Liver (tissue), 3 donors: ENCODE measurements around the gene MIF4GD.

ENCODE experiments used
- JUND ChIP-seq, 2 donors: IDR thresholded peaks; 2 replicates each; pipeline ENCODE4 v1.6.1; 2016; ENCODE audit warnings: antibody characterized with exemption in 2 of 2
- RAD21 ChIP-seq, 2 donors: IDR thresholded peaks; 2 replicates each; pipeline ENCODE4 v1.6.1; 2016; ENCODE audit warnings: antibody characterized with exemption in 2 of 2, mild to moderate bottlenecking in 2 of 2
- REST ChIP-seq: IDR thresholded peaks from 2 replicates; pipeline ENCODE4 v1.6.1; 2016; ENCODE audit warnings: antibody characterized with exemption, mild to moderate bottlenecking
- SP1 ChIP-seq: IDR thresholded peaks from 2 replicates; pipeline ENCODE4 v1.6.1; 2018; ENCODE audit warnings: antibody characterized with exemption, mild to moderate bottlenecking
- TF ChIP-seq, protein P1 (sequence below): fragments of 150-350 bp; IDR thresholded peaks from 2 replicates; pipeline ENCODE4 v1.5.1; 2017; ENCODE audit warnings: improper control_type of control experiment, low read depth, low read length; ENCODE audit not compliant: missing input control
- TF ChIP-seq, protein P2 (sequence below): IDR thresholded peaks from 2 replicates; pipeline ENCODE4 v1.6.1; 2016; ENCODE audit warnings: antibody characterized with exemption
- donor health status: healthy.
- donor health status: healthy.

GRCh38 chr17:75228305-75228704 is 42.7 kb downstream of the MIF4GD start:
- TF ChIP-seq, protein P1, sequence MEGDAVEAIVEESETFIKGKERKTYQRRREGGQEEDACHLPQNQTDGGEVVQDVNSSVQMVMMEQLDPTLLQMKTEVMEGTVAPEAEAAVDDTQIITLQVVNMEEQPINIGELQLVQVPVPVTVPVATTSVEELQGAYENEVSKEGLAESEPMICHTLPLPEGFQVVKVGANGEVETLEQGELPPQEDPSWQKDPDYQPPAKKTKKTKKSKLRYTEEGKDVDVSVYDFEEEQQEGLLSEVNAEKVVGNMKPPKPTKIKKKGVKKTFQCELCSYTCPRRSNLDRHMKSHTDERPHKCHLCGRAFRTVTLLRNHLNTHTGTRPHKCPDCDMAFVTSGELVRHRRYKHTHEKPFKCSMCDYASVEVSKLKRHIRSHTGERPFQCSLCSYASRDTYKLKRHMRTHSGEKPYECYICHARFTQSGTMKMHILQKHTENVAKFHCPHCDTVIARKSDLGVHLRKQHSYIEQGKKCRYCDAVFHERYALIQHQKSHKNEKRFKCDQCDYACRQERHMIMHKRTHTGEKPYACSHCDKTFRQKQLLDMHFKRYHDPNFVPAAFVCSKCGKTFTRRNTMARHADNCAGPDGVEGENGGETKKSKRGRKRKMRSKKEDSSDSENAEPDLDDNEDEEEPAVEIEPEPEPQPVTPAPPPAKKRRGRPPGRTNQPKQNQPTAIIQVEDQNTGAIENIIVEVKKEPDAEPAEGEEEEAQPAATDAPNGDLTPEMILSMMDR: peak; percentile 1
- no peak for TF ChIP-seq JUND (IDR thresholded peaks at IDR 0.05)
- no peak for TF ChIP-seq REST
- no peak for TF ChIP-seq SP1
- TF ChIP-seq, protein P2, sequence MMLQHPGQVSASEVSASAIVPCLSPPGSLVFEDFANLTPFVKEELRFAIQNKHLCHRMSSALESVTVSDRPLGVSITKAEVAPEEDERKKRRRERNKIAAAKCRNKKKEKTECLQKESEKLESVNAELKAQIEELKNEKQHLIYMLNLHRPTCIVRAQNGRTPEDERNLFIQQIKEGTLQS: no peak
- TF ChIP-seq RAD21 (IDR thresholded peaks at IDR 0.05): no peak
